DOHH2 (cell line): ENCODE results near the gene MRLN.

Experiments
- CTCF ChIP-seq: fragments of 200-600 bp; sonication (generic); IDR thresholded peaks from one replicate; pipeline ENCODE4 v1.5.1; 2014; ENCODE audit warnings: antibody characterized with exemption, mild to moderate bottlenecking, low read depth, low read length; ENCODE audit not compliant: poor library complexity, severe bottlenecking
- EZH2phosphoT487 ChIP-seq: fragments of 200-600 bp; sonication (generic); IDR thresholded peaks from 2 replicates; pipeline ENCODE4 v1.6.1; 2017; ENCODE audit warnings: borderline replicate concordance, mild to moderate bottlenecking, antibody characterized with exemption, low read length, moderate library complexity, mixed read lengths

DNA sequence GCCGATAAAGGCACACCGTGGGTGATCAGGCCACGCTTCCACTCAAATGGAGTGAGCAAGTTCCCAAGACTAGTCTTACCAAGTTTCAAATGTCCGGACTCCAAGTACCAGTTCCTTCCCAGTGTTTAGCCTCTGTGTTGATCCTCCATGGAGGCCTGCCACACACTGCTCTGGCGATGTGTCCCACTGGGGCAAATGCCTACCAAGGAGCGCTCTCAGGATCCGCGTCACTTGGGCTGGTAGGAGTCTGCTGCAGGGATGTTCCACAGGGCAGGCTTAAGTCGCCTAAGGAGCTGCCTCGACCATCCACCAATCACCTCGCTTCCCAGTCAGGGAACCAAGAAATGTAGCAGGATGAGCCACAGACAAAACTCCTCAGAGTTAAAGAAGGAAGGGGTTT lies 17.4 kb upstream of the MRLN start:
- TF ChIP-seq CTCF = no peak
- TF ChIP-seq EZH2phosphoT487 = no peak
